NCI-H82 (cell line): ENCODE data around the gene AGAP1.
A peak's percentile ranks its signal among the peaks of the same experiment; 100 is the strongest.

Experiments
- DNase-seq: peaks from one replicate; lab custom pipeline; 2025; lab: John Stamatoyannopoulos, UW

AGAP1 gene

GRCh38 chr2:235609321-235609720, 115.5 kb downstream of the AGAP1 start:
- no peak for DNase-seq

- DNase-seq: no peak
These were observed 115.9 kb downstream of the AGAP1 start for GRCh38 chr2:235609746-235610145.

- no peak for DNase-seq
These were observed 116.9 kb downstream of the AGAP1 start for GRCh38 chr2:235610696-235611257.

- peak; percentile 14 for DNase-seq
These were observed 117.5 kb downstream of the AGAP1 start for GRCh38 chr2:235611349-235611748.

- DNase-seq: no peak
These were observed 117.9 kb downstream of the AGAP1 start for GRCh38 chr2:235611756-235612155.

GRCh38 chr2:235612181-235612950, 118.5 kb downstream of the AGAP1 start:
- DNase-seq: no peak

GRCh38 chr2:235613649-235614048, 119.8 kb downstream of the AGAP1 start:
- peak; percentile 38 for DNase-seq

- no peak for DNase-seq
These were observed 120.5 kb downstream of the AGAP1 start for GRCh38 chr2:235614176-235614860.

GRCh38 chr2:235614900-235615712, 121.3 kb downstream of the AGAP1 start:
- no peak for DNase-seq

GRCh38 chr2:235616885-235617284, 123.0 kb downstream of the AGAP1 start:
- DNase-seq: no peak

GRCh38 chr2:235618039-235618438, 124.2 kb downstream of the AGAP1 start:
- DNase-seq: no peak

GRCh38 chr2:235619544-235619943, 125.7 kb downstream of the AGAP1 start:
- DNase-seq: no peak

- DNase-seq: no peak
These were observed 127.9 kb downstream of the AGAP1 start for GRCh38 chr2:235621736-235622135.

GRCh38 chr2:235623111-235623510, 129.3 kb downstream of the AGAP1 start:
- DNase-seq: no peak

- no peak for DNase-seq
These were observed 129.9 kb downstream of the AGAP1 start for GRCh38 chr2:235623752-235624151.

- no peak for DNase-seq
These were observed 132.8 kb downstream of the AGAP1 start for GRCh38 chr2:235626658-235627057.

GRCh38 chr2:235627682-235628081, 133.8 kb downstream of the AGAP1 start:
- DNase-seq: no peak

GRCh38 chr2:235630718-235631296, 137.0 kb downstream of the AGAP1 start:
- no peak for DNase-seq

GRCh38 chr2:235634435-235635158, 140.8 kb downstream of the AGAP1 start:
- no peak for DNase-seq

GRCh38 chr2:235636546-235636945, 142.7 kb downstream of the AGAP1 start:
- no peak for DNase-seq

- DNase-seq: no peak
These were observed 144.1 kb downstream of the AGAP1 start for GRCh38 chr2:235637896-235638295.
